Measurements from ENCODE around the gene SMG5. TPM values are rescaled to one million over a fixed set of nuclear protein-coding genes. Genes with fewer than 3 reads are reported as not detected.
A peak's percentile ranks its signal among the peaks of the same experiment; 100 is the strongest.

The SMG5 gene
- total and polyA plus RNA-seq, 9 donors = 30.1 to 54.6 (median 38.3) TPM

- Histone ChIP-seq H3K9me3 (no peaks in the 10 kb centered on the region), H3K4me3 (no peak overlapping the region), H3K4me1 (ENCODE audit: insufficient read depth) (peaks cover 7% of the 10 kb centered on the region), H3K27me3 (no peaks in the 10 kb centered on the region), H3K27ac (no peak overlapping the region), H3K36me3 (no peaks in the 10 kb centered on the region)
- no peak for DNase-seq
- intact Hi-C loops (cut with DNase I) = no loop called here
- WGBS, 3 donors = 69 to 78% (median 75%) methylated on average over 4 of the region's 4 CpGs
- TF ChIP-seq CTCF (IDR thresholded peaks at IDR 0.05) (no peak), POLR2A (IDR thresholded peaks at IDR 0.05) (no peak), EP300 (IDR thresholded peaks at IDR 0.05) (no peak)
These were observed 2.1 kb upstream of the SMG5 start for GRCh38 chr1:156284757-156285156.

- H3K36me3 ChIP-seq = no peaks in the 10 kb centered on the region
- DNase-seq = no peak
- H3K4me3 ChIP-seq = peak within 1 kb of the TSS; percentile 81
- H3K27me3 ChIP-seq = no peaks in the 10 kb centered on the region
- H3K9me3 ChIP-seq = no peaks in the 10 kb centered on the region
- intact Hi-C loops (cut with DNase I) = no loop called here
- peaks cover 7% of the 10 kb centered on the region for H3K4me1 ChIP-seq (ENCODE audit: insufficient read depth)
- no peak for TF ChIP-seq CTCF (IDR thresholded peaks at IDR 0.05)
- no peak for TF ChIP-seq POLR2A (IDR thresholded peaks at IDR 0.05)
- no peak for TF ChIP-seq EP300 (IDR thresholded peaks at IDR 0.05)
- WGBS, 3 donors = 86 to 95% (median 89%) methylated on average over 7 of the region's 7 CpGs
- H3K27ac ChIP-seq = no peak within 1 kb of the TSS
These were observed 1.5 kb upstream of the SMG5 start, which contains the start of gene TMEM79 for GRCh38 chr1:156284112-156284511. Gene TMEM79, plus strand, starts transcription at chr1:156284325. Its CDS starts 902 bp downstream, at chr1:156285227.

GRCh38 chr1:156283521-156283920 lies 896 bp upstream of the SMG5 start:
- no peak for DNase-seq
- no peaks in the 10 kb centered on the region for H3K27me3 ChIP-seq
- 63 to 87% (median 77%) methylated on average over 1 of the region's 1 CpG for WGBS, 3 donors
- intact Hi-C loops (cut with DNase I) = no loop called here
- no peak overlapping the region for H3K27ac ChIP-seq
- H3K36me3 ChIP-seq = no peaks in the 10 kb centered on the region
- peaks cover 7% of the 10 kb centered on the region for H3K4me1 ChIP-seq (ENCODE audit: insufficient read depth)
- peak overlapping the region; percentile 81 for H3K4me3 ChIP-seq
- H3K9me3 ChIP-seq = no peaks in the 10 kb centered on the region
- no peak for TF ChIP-seq CTCF (IDR thresholded peaks at IDR 0.05)
- TF ChIP-seq POLR2A (IDR thresholded peaks at IDR 0.05) = no peak
- no peak for TF ChIP-seq EP300 (IDR thresholded peaks at IDR 0.05)

GRCh38 chr1:156281693-156282478 lies 739 bp downstream of the SMG5 start:
- Histone ChIP-seq H3K27me3 (no peaks in the 10 kb centered on the region), H3K9me3 (no peaks in the 10 kb centered on the region), H3K4me1 (ENCODE audit: insufficient read depth) (peaks cover 7% of the 10 kb centered on the region), H3K36me3 (no peaks in the 10 kb centered on the region), H3K4me3 (peak overlapping the region; percentile 81), H3K27ac (peak overlapping the region; percentile 16 to 50)
- TF ChIP-seq EP300 (IDR thresholded peaks at IDR 0.05) = no peak
- no peak for TF ChIP-seq POLR2A (IDR thresholded peaks at IDR 0.05)
- no peak for TF ChIP-seq CTCF (IDR thresholded peaks at IDR 0.05)
- no peak for DNase-seq
- 6 to 9% (median 6%) methylated on average over 22 of the region's 22 CpGs for WGBS, 3 donors
- intact Hi-C loops (cut with DNase I) = no loop called here

All from ovary (tissue), 9 donors.